ENCODE results near the gene LIMA1.

DNA sequence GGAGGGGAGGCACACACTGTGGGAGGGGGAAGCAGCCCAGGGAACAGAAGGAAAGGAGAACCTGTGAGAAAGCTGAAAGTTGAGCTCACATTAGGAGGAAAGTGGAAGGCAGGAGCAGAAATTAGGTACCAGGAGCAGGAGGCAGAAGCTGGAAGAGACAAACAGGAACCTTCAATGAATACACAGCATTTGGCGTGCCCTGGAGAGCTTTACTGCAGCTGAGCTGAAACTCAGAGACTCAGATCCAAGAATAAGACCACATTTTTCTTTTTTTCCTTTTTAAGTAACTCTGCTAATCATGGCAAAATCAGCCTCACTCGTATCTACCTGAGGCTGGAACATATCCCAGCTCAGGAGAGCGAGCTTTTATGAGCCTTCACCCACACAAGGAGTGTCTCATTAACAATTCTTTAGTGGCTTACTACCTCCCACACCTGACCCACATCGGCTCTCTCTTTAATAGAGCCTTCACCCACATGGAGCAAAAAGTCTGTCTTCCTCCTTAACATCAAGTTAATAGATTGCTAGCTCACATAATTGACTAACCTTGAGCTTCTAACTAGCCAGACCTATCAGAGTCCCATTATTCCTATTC, 97.9 kb downstream of the LIMA1 start:
- TF ChIP-seq POLR2A (IDR thresholded peaks at IDR 0.05) = no peak
- TF ChIP-seq, protein P1, sequence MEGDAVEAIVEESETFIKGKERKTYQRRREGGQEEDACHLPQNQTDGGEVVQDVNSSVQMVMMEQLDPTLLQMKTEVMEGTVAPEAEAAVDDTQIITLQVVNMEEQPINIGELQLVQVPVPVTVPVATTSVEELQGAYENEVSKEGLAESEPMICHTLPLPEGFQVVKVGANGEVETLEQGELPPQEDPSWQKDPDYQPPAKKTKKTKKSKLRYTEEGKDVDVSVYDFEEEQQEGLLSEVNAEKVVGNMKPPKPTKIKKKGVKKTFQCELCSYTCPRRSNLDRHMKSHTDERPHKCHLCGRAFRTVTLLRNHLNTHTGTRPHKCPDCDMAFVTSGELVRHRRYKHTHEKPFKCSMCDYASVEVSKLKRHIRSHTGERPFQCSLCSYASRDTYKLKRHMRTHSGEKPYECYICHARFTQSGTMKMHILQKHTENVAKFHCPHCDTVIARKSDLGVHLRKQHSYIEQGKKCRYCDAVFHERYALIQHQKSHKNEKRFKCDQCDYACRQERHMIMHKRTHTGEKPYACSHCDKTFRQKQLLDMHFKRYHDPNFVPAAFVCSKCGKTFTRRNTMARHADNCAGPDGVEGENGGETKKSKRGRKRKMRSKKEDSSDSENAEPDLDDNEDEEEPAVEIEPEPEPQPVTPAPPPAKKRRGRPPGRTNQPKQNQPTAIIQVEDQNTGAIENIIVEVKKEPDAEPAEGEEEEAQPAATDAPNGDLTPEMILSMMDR (IDR thresholded peaks at IDR 0.05) = no peak

Measured in transverse colon (tissue), 3 donors.